ENCODE results near the gene RASD1.

GRCh38 chr17:17460038-17460437 is 36.2 kb downstream of the RASD1 start:
- TF ChIP-seq POLR2AphosphoS5 (IDR thresholded peaks at IDR 0.05; ENCODE audit: low read depth, low read length) (no peak), SIN3A (IDR thresholded peaks at IDR 0.05; ENCODE audit: borderline replicate concordance, insufficient read depth, low read length) (no peak)
- TF ChIP-seq, protein P1, sequence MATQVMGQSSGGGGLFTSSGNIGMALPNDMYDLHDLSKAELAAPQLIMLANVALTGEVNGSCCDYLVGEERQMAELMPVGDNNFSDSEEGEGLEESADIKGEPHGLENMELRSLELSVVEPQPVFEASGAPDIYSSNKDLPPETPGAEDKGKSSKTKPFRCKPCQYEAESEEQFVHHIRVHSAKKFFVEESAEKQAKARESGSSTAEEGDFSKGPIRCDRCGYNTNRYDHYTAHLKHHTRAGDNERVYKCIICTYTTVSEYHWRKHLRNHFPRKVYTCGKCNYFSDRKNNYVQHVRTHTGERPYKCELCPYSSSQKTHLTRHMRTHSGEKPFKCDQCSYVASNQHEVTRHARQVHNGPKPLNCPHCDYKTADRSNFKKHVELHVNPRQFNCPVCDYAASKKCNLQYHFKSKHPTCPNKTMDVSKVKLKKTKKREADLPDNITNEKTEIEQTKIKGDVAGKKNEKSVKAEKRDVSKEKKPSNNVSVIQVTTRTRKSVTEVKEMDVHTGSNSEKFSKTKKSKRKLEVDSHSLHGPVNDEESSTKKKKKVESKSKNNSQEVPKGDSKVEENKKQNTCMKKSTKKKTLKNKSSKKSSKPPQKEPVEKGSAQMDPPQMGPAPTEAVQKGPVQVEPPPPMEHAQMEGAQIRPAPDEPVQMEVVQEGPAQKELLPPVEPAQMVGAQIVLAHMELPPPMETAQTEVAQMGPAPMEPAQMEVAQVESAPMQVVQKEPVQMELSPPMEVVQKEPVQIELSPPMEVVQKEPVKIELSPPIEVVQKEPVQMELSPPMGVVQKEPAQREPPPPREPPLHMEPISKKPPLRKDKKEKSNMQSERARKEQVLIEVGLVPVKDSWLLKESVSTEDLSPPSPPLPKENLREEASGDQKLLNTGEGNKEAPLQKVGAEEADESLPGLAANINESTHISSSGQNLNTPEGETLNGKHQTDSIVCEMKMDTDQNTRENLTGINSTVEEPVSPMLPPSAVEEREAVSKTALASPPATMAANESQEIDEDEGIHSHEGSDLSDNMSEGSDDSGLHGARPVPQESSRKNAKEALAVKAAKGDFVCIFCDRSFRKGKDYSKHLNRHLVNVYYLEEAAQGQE (IDR thresholded peaks at IDR 0.05; ENCODE audit: insufficient read depth in 1 of 2, low read depth in 2 of 2, low read length in 2 of 2), result no peak
